Measurements from ENCODE around the gene BBX.
"Not testable (repeated sequence)": the region's sequence is repeated elsewhere in the genome, so short reads cannot be mapped to it uniquely, and the experiment has no call there.

BBX gene

DNA sequence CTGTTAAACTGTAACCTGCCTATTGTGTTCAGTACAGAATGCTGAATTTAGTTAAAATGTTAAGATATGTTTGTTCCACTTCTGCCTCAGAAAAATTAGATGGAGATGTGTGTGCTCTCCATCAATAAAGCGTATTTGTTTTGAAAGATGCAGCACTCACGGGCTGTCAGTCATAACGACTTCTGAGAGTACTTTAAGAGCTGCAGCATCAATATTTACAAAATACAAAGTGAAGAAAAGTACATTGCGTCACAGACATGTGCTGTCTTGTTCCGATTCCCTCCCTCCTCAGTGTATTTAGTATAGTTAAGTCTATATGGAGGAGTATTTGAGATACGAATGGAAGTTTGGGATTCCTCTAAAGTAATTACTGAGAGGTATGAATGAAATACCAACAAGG, 166.6 kb downstream of the BBX start:
- DNase-seq: peak in 1 of 3 experiments; percentile 32

DNA sequence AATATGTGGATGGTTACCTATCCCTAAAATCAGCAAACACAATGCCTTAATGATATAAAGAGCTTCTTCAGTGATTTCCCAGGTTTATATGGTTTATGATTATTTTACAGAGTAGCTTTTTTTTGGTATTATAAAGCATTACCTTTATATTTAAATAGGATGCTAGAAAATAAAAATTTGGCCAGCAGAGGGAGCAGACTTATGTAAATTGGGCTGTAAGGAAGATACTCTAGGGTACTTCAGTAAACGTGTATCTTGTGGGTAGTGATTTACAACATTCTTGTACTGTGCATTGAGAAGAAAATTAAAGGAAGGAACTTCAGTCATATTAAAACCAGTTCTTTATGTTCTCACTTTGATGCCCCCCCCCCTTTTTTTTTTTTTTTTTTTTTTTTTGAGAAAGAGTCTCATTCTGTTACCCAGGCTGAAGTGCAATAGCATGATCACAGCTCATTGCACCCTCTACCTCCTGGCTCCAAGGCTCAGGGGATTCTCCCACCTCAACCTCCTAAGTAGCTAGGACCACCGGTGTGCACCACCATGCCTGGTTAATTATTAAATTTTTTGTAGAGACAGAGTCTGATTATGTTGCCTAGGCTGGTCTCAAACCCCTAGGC, 167.9 kb downstream of the BBX start:
- peak; percentile 10 to 79 (median 70) for DNase-seq

GRCh38 chr3:107691984-107692383, 169.2 kb downstream of the BBX start:
- not testable (repeated sequence) for DNase-seq

- not testable (repeated sequence) for DNase-seq
Measured at GRCh38 chr3:107697348-107697747, 174.6 kb downstream of the BBX start.

GRCh38 chr3:107697855-107698254, 175.1 kb downstream of the BBX start:
- not testable (repeated sequence) for DNase-seq

DNA sequence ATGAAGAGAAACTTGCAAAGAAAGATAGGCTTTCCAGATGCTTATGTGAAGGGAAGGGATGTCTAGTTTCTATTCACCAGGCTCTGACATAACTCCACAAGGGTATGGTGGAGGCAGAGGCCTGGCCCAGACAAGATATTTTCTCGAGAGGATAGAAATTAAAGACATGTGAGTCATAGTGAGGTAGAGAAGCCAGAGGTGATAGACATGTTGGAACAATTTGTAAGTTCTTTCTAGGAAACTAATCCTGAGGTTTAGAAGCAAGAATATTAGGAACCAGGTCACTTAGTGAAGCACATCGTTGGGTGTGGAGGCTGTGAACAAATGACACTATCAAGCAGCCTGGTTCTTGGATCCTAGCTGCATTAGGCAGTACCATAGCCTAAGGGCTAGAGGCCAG, 176.9 kb downstream of the BBX start:
- no peak for DNase-seq

DNA sequence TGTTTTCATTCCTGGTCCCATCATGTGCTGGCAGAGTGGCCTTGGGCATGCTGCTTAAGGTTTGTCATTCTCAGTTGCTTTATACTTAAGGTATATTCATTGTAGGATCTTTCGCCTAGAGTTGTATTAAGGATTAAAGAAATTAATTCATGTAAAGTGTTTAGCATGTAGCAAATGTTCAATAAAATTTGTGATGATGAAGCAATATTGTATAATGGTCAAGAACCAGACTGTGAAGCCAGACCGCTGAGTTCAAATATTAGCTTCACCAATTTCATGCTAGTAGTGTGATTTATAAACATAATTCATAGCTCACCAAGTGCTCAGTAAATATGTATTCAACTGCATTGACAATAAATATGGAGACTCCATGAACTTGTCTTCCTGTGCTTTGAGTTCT, 178.5 kb downstream of the BBX start:
- DNase-seq: no peak

GRCh38 chr3:107704477-107704876, 181.7 kb downstream of the BBX start:
- DNase-seq: no peak

- DNase-seq: peak in 1 of 3 experiments; percentile 18
Measured at GRCh38 chr3:107705046-107705445, 182.3 kb downstream of the BBX start.

GRCh38 chr3:107710851-107711250, 188.1 kb downstream of the BBX start:
- DNase-seq: no peak

GRCh38 chr3:107716734-107717133, 194.0 kb downstream of the BBX start:
- DNase-seq: no peak

DNA sequence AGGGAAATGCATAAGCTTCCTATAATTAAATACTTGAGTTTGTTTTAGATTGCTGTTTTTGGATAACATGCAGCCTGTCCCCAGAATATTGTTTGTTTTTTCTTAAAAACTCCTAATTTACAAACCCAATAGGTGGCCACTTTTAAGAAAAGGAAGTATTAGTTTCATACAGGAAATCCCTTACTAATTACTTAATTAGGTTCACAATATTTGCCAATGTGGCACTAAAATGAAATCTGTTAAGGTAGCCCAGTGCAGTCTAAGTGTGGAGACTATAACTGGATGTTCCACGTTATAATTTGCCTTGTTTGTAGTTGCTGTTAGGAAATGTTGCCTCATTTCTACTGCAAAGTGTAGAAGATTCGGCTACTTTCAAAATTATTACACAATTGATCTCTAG, 195.8 kb downstream of the BBX start:
- peak in 1 of 3 experiments; percentile 47 for DNase-seq

DNA sequence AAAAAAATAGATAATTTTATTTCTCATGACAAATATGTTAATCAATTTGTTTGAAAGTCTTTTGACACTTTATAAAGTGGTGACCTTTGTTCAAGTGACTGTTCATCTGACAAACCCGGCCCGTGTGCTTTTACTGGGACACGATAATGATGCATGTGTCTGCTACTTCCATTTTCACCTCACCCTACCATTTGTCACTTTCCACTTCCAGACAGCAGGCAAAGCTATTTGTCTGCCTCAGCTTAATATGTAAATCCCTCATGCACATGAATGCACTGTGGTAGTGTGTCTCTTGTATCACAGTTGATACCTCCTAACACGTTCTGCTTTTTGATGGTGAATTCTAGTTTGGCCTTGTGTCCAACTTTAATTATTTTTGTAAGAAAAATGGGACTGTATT, 204.3 kb downstream of the BBX start:
- DNase-seq: no peak

GRCh38 chr3:107729686-107730085, 206.9 kb downstream of the BBX start:
- no peak for DNase-seq

DNA sequence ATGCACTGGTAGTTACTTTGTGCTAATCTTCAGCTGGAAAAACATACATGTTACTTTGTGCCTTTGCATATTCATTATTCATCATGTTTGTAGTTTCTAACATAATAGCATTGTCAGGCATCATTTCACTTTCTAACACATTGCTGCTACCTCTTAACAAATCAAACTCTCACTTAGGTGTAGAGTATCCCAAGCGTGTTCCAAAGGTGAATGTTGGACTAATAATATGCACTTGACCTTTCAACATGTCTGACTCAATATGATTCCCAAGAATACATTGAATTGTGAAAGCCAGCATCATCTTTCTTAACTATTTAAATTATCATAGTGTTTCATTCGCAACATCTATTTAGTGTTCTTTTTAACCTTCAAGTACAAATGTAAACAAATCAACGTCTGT, 211.6 kb downstream of the BBX start:
- DNase-seq: no peak

DNA sequence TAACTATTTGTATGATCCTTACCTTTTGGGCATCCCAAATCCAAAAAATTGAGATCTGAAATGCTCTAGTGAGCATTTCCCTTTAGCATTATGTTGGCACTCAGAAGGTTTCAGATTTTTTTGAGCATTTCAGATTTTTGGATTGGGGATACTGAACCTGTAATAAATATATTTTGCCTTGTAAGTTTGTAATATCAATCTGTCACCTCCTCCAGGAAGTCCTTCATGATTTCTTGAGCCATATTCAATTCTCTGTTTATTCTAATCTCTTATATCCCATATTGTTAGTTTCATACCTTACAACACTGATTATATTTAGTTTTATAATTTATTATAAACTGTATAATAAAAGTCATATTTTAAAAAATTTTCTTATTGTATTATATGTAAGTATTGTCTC, 215.2 kb downstream of the BBX start:
- no peak for DNase-seq

DNA sequence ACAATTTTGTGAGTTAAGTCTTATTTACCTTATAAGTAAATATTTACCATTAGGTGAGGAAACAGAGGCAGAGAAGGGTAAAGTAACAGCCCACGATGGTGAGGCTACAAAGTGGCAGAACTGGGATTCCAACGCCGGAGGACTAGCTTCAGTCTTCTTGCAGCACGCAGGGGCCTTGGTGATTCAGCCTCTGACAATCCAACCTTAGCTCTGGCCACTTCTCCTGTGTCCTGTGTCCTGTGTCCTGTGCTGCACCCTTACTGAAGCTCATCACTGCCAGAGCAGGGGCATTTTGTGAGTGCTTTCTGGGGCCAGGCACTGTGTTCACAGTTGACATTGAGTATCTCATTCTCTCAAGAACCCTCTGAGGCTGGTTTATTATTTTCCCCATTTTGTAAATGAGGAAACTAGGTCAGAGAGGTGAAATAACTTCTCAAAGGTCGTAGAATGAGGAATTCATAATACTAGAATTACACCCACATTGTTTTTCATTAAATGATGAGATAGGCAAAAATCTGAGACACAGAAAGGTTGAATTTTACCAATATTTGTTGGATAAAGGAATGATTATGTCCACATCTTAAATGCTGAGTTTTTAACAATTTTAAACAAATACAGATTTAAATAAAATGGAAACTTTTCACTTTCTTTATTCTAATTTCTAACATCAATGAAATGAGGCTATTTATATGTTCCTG, 215.9 kb downstream of the BBX start:
- no peak for DNase-seq

DNA sequence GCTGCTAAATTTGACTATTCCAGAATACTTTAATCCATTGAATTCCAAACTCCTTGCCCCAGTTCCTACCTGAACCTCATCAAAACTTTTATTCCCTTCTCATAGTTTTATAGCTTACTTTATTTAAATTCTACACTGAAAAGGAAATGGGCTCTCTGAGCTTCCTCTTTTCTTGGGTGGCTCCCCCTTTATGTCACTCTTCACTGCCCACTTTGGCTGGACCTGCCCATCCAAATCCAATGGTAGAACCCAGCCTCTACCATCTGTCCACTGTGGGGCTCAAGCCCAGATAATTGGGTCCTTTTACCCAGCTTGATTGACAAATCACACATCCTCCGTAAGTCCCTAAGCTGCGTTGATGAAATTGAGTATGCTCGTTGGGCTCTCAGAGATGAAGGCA, 216.5 kb downstream of the BBX start:
- DNase-seq: no peak

DNA sequence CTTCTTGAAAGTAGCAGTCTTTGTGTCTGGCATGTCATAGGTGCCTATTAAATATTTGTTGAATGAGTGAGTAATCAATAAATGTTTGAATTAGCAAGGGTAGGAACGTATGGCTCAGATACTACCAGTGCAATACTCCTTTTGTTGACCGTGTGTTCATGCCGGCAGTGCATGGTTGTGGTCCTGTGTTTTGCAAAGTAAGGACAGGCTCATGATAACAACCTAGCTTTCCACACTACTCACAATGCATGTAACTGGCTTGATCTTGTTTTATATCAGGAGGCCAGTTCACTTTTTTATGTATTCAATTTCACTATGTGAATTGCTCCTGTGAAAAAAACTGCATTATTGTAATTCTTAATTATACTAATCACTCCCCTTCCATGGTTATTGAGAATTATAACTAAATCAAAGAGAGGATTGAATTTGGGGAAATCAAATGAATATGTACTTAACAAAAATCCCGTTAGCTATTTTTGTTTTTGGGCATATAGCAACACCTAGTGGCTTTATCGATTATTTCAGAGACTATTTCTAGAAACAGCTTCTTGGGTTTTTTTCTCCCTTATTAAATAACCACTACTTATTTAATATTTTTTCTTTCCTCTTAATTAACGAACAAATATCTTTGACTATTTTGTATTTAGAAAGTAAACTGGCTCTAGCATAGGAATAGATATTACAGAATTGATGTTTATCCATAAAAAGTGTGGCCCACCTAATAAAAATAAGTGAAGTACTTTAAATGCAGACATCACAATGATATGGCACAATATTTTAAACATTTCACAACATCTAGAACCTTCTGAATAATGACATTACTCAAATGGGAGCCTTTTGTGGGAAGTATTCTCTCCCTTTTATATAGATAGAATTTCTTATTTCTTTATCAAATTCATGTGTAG, 218.5 kb downstream of the BBX start:
- DNase-seq: peak in 2 of 3 experiments; percentile 17 to 66

DNA sequence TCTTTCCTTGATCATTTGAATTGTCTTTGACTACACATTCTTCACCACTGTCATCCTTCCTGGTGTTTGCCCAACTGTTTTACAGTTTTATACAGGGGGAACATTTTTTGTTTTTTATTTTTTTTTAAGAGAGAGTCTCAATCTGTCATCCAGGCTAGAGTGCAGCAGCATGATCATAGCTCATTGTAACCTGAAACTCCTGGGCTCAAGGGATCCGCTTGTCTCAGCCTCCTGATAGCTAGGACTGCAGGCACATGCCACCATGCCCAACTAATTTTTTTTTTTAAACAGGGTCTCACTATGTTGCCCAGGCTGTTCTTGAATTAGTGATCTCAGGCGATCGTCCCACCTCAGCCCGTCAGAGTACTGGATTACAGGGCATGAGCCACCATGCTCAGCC, 222.6 kb downstream of the BBX start:
- DNase-seq: no peak

- peak; percentile 8 to 96 (median 71) for DNase-seq
Measured at GRCh38 chr3:107752202-107752990, 229.6 kb downstream of the BBX start.

- peak; percentile 31 to 82 (median 68) for DNase-seq
Measured at GRCh38 chr3:107753494-107753893, 230.7 kb downstream of the BBX start.

GRCh38 chr3:107753976-107754375, 231.2 kb downstream of the BBX start:
- DNase-seq: peak in 2 of 3 experiments; percentile 10 to 59

Data from NCI-H1417 (cell line).